ENCODE measurements around the gene USP17L22. TPM values are rescaled to one million over a fixed set of nuclear protein-coding genes. Genes with fewer than 3 reads are reported as not detected.
"Not testable (repeated sequence)": the region's sequence is repeated elsewhere in the genome, so short reads cannot be mapped to it uniquely, and the experiment has no call there.

USP17L22 gene, protein sequence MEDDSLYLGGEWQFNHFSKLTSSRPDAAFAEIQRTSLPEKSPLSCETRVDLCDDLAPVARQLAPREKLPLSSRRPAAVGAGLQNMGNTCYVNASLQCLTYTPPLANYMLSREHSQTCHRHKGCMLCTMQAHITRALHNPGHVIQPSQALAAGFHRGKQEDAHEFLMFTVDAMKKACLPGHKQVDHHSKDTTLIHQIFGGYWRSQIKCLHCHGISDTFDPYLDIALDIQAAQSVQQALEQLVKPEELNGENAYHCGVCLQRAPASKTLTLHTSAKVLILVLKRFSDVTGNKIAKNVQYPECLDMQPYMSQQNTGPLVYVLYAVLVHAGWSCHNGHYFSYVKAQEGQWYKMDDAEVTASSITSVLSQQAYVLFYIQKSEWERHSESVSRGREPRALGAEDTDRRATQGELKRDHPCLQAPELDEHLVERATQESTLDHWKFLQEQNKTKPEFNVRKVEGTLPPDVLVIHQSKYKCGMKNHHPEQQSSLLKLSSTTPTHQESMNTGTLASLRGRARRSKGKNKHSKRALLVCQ
- total RNA-seq = not detected in 2 replicates

DNA sequence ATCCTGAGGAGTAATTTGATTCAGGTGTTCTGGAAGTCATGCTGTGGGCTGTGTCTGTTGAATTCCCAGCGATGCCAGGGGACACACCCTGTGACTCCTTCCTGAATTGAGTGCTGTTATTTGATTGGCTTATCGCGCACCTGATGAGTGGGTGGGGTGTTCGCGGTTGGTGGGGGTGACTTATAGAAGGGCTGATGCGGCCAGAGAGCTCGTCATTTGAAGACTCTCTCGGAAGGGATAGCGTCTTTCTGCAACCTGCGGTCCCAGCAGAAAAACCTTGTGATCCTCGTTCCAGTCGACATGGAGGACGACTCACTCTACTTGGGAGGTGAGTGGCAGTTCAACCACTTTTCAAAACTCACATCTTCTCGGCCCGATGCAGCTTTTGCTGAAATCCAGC, at the start of gene USP17L22:
USP17L22 (plus strand) TSS at position 301 of the 400 bp plus-strand sequence; CDS start at position 301, 0 bp downstream.
- H3K4me1 Mint-ChIP-seq (ENCODE audit: low read depth); DNase-seq (ENCODE audit: low spot score); H3K4me3 Mint-ChIP-seq; H3K27ac Mint-ChIP-seq; intact Hi-C loops (cut with micrococcal nuclease); H3K27me3 Mint-ChIP-seq (ENCODE audit: insufficient read depth); H3K9me3 Mint-ChIP-seq; H3K36me3 Mint-ChIP-seq (ENCODE audit: low read depth): not testable (repeated sequence)

DNA sequence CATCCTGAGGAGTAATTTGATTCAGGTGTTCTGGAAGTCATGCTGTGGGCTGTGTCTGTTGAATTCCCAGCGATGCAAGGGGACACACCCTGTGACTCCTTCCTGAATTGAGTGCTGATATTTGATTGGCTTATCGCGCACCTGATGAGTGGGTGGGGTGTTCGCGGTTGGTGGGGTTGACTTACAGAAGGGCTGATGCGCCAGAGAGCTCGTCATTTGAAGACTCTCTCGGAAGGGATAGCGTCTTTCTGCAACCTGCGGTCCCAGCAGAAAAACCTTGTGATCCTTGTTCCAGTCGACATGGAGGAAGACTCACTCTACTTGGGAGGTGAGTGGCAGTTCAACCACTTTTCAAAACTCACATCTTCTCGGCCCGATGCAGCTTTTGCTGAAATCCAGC, 47.6 kb upstream of the USP17L22 start, which contains the start of gene USP17L12:
USP17L12 (plus strand) TSS at position 301 of the 400 bp plus-strand sequence; CDS start at position 301, 0 bp downstream.
- not testable (repeated sequence) for H3K27ac Mint-ChIP-seq

DNA sequence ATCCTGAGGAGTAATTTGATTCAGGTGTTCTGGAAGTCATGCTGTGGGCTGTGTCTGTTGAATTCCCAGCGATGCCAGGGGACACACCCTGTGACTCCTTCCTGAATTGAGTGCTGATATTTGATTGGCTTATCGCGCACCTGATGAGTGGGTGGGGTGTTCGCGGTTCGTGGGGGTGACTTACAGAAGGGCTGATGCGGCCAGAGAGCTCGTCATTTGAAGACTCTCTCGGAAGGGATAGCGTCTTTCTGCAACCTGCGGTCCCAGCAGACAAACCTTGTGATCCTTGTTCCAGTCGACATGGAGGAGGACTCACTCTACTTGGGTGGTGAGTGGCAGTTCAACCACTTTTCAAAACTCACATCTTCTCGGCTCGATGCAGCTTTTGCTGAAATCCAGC, 42.8 kb upstream of the USP17L22 start, which contains the start of gene USP17L13:
USP17L13 (plus strand) TSS at position 301 of the 400 bp plus-strand sequence; CDS start at position 301, 0 bp downstream.
- intact Hi-C loops (cut with micrococcal nuclease); H3K36me3 Mint-ChIP-seq (ENCODE audit: low read depth); H3K27me3 Mint-ChIP-seq (ENCODE audit: insufficient read depth); DNase-seq (ENCODE audit: low spot score); H3K27ac Mint-ChIP-seq; H3K4me3 Mint-ChIP-seq; H3K4me1 Mint-ChIP-seq (ENCODE audit: low read depth); H3K9me3 Mint-ChIP-seq: not testable (repeated sequence)

More for the DNA sequence above, 47.6 kb upstream of the USP17L22 start, which contains the start of gene USP17L12:
- H3K4me3 Mint-ChIP-seq; H3K4me1 Mint-ChIP-seq (ENCODE audit: low read depth); H3K9me3 Mint-ChIP-seq; H3K36me3 Mint-ChIP-seq (ENCODE audit: low read depth); DNase-seq (ENCODE audit: low spot score); H3K27me3 Mint-ChIP-seq (ENCODE audit: insufficient read depth); intact Hi-C loops (cut with micrococcal nuclease): not testable (repeated sequence)

DNA sequence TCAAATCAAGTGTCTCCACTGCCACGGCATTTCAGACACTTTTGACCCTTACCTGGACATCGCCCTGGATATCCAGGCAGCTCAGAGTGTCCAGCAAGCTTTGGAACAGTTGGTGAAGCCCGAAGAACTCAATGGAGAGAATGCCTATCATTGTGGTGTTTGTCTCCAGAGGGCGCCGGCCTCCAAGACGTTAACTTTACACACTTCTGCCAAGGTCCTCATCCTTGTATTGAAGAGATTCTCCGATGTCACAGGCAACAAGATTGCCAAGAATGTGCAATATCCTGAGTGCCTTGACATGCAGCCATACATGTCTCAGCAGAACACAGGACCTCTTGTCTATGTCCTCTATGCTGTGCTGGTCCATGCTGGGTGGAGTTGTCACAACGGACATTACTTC, 37.2 kb upstream of the USP17L22 start:
- intact Hi-C loops (cut with micrococcal nuclease); H3K36me3 Mint-ChIP-seq (ENCODE audit: low read depth); H3K4me3 Mint-ChIP-seq; H3K27me3 Mint-ChIP-seq (ENCODE audit: insufficient read depth); H3K27ac Mint-ChIP-seq; H3K9me3 Mint-ChIP-seq; H3K4me1 Mint-ChIP-seq (ENCODE audit: low read depth): not testable (repeated sequence)
- peak; percentile 0 for DNase-seq (ENCODE audit: low spot score)

DNA sequence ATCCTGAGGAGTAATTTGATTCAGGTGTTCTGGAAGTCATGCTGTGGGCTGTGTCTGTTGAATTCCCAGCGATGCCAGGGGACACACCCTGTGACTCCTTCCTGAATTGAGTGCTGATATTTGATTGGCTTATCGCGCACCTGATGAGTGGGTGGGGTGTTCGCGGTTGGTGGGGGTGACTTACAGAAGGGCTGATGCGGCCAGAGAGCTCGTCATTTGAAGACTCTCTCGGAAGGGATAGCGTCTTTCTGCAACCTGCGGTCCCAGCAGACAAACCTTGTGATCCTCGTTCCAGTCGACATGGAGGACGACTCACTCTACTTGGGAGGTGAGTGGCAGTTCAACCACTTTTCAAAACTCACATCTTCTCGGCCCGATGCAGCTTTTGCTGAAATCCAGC, 33.3 kb upstream of the USP17L22 start, which contains the start of gene USP17L15:
USP17L15 (plus strand) TSS at position 301 of the 400 bp plus-strand sequence; CDS start at position 301, 0 bp downstream.
- H3K4me1 Mint-ChIP-seq (ENCODE audit: low read depth); H3K9me3 Mint-ChIP-seq; H3K4me3 Mint-ChIP-seq; H3K36me3 Mint-ChIP-seq (ENCODE audit: low read depth); DNase-seq (ENCODE audit: low spot score); H3K27me3 Mint-ChIP-seq (ENCODE audit: insufficient read depth); intact Hi-C loops (cut with micrococcal nuclease); H3K27ac Mint-ChIP-seq: not testable (repeated sequence)

DNA sequence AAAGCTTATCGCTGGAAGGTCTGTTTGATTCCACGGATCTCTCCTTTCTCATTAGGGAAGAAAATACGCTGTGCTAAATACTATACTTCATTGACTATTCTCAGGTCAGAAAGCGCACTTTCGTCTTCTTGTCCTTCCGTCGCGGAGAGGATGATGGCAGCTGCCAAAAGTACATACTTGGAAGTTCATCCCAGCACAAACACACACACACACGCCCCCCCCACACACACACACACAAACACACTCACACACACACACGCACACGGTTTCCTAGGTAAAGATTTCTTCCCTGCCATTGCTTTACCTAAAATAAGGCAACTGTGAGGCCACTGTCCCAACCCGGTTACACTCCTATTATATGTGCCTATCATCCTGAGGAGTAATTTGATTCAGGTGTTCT, 29.0 kb upstream of the USP17L22 start:
- H3K4me1 Mint-ChIP-seq (ENCODE audit: low read depth); intact Hi-C loops (cut with micrococcal nuclease); H3K4me3 Mint-ChIP-seq; H3K27me3 Mint-ChIP-seq (ENCODE audit: insufficient read depth); H3K9me3 Mint-ChIP-seq; H3K36me3 Mint-ChIP-seq (ENCODE audit: low read depth); DNase-seq (ENCODE audit: low spot score); H3K27ac Mint-ChIP-seq: not testable (repeated sequence)

DNA sequence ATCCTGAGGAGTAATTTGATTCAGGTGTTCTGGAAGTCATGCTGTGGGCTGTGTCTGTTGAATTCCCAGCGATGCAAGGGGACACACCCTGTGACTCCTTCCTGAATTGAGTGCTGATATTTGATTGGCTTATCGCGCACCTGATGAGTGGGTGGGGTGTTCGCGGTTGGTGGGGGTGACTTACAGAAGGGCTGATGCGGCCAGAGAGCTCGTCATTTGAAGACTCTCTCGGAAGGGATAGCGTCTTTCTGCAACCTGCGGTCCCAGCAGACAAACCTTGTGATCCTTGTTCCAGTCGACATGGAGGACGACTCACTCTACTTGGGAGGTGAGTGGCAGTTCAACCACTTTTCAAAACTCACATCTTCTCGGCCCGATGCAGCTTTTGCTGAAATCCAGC, 23.8 kb upstream of the USP17L22 start, which contains the start of gene USP17L17:
USP17L17 (plus strand) TSS at position 301 of the 400 bp plus-strand sequence; CDS start at position 301, 0 bp downstream.
- H3K27me3 Mint-ChIP-seq (ENCODE audit: insufficient read depth); H3K36me3 Mint-ChIP-seq (ENCODE audit: low read depth); intact Hi-C loops (cut with micrococcal nuclease); DNase-seq (ENCODE audit: low spot score); H3K4me3 Mint-ChIP-seq; H3K27ac Mint-ChIP-seq; H3K9me3 Mint-ChIP-seq; H3K4me1 Mint-ChIP-seq (ENCODE audit: low read depth): not testable (repeated sequence)

DNA sequence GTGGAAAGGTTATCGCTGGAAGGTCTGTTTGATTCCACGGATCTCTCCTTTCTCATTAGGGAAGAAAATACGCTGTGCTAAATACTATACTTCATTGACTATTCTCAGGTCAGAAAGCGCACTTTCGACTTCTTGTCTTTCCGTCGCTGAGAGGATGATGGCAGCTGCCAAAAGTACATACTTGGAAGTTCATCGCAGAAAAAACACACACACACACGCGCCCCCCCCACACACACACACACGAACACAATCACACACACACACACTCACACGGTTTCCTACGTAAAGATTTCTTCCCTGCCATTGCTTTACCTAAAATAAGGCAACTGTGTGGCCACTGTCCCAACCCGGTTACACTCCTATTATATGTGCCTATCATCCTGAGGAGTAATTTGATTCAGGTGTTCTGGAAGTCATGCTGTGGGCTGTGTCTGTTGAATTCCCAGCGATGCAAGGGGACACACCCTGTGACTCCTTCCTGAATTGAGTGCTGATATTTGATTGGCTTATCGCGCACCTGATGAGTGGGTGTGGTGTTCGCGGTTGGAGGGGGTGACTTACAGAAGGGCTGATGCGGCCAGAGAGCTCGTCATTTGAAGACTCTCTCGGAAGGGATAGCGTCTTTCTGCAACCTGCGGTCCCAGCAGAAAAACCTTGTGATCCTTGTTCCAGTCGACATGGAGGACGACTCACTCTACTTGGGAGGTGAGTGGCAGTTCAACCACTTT, 19.3 kb upstream of the USP17L22 start, which contains the start of gene USP17L18:
USP17L18 (plus strand) TSS at position 678 of the 728 bp plus-strand sequence; CDS start at position 678, 0 bp downstream.
- H3K4me3 Mint-ChIP-seq; H3K36me3 Mint-ChIP-seq (ENCODE audit: low read depth); DNase-seq (ENCODE audit: low spot score); H3K27me3 Mint-ChIP-seq (ENCODE audit: insufficient read depth); H3K4me1 Mint-ChIP-seq (ENCODE audit: low read depth); intact Hi-C loops (cut with micrococcal nuclease); H3K9me3 Mint-ChIP-seq; H3K27ac Mint-ChIP-seq: not testable (repeated sequence)

DNA sequence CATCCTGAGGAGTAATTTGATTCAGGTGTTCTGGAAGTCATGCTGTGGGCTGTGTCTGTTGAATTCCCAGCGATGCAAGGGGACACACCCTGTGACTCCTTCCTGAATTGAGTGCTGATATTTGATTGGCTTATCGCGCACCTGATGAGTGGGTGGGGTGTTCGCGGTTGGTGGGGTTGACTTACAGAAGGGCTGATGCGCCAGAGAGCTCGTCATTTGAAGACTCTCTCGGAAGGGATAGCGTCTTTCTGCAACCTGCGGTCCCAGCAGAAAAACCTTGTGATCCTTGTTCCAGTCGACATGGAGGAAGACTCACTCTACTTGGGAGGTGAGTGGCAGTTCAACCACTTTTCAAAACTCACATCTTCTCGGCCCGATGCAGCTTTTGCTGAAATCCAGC, 14.3 kb upstream of the USP17L22 start, which contains the start of gene USP17L19:
USP17L19 (plus strand) TSS at position 301 of the 400 bp plus-strand sequence; CDS start at position 301, 0 bp downstream.
- H3K4me3 Mint-ChIP-seq; intact Hi-C loops (cut with micrococcal nuclease); H3K36me3 Mint-ChIP-seq (ENCODE audit: low read depth); DNase-seq (ENCODE audit: low spot score); H3K27me3 Mint-ChIP-seq (ENCODE audit: insufficient read depth); H3K27ac Mint-ChIP-seq; H3K9me3 Mint-ChIP-seq; H3K4me1 Mint-ChIP-seq (ENCODE audit: low read depth): not testable (repeated sequence)

DNA sequence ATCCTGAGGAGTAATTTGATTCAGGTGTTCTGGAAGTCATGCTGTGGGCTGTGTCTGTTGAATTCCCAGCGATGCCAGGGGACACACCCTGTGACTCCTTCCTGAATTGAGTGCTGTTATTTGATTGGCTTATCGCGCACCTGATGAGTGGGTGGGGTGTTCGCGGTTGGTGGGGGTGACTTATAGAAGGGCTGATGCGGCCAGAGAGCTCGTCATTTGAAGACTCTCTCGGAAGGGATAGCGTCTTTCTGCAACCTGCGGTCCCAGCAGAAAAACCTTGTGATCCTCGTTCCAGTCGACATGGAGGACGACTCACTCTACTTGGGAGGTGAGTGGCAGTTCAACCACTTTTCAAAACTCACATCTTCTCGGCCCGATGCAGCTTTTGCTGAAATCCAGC, 9.6 kb upstream of the USP17L22 start, which contains the start of gene USP17L20:
USP17L20 (plus strand) TSS at position 301 of the 400 bp plus-strand sequence; CDS start at position 301, 0 bp downstream.
- H3K9me3 Mint-ChIP-seq; DNase-seq (ENCODE audit: low spot score); H3K36me3 Mint-ChIP-seq (ENCODE audit: low read depth); H3K27me3 Mint-ChIP-seq (ENCODE audit: insufficient read depth); intact Hi-C loops (cut with micrococcal nuclease); H3K4me1 Mint-ChIP-seq (ENCODE audit: low read depth); H3K27ac Mint-ChIP-seq; H3K4me3 Mint-ChIP-seq: not testable (repeated sequence)

DNA sequence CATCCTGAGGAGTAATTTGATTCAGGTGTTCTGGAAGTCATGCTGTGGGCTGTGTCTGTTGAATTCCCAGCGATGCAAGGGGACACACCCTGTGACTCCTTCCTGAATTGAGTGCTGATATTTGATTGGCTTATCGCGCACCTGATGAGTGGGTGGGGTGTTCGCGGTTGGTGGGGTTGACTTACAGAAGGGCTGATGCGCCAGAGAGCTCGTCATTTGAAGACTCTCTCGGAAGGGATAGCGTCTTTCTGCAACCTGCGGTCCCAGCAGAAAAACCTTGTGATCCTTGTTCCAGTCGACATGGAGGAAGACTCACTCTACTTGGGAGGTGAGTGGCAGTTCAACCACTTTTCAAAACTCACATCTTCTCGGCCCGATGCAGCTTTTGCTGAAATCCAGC, 4.8 kb upstream of the USP17L22 start, which contains the start of gene USP17L21:
USP17L21 (plus strand) TSS at position 301 of the 400 bp plus-strand sequence; CDS start at position 301, 0 bp downstream.
- H3K27ac Mint-ChIP-seq; DNase-seq (ENCODE audit: low spot score); H3K4me3 Mint-ChIP-seq; H3K27me3 Mint-ChIP-seq (ENCODE audit: insufficient read depth); H3K36me3 Mint-ChIP-seq (ENCODE audit: low read depth); intact Hi-C loops (cut with micrococcal nuclease); H3K4me1 Mint-ChIP-seq (ENCODE audit: low read depth); H3K9me3 Mint-ChIP-seq: not testable (repeated sequence)

DNA sequence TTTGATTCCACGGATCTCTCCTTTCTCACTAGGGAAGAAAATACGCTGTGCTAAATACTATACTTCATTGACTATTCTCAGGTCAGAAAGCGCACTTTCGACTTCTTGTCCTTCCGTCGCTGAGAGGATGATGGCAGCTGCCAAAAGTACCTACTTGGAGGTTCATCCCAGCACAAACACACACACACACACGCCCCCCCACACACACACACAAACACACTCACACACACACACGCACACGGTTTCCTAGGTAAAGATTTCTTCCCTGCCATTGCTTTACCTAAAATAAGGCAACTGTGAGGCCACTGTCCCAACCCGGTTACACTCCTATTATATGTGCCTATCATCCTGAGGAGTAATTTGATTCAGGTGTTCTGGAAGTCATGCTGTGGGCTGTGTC, 4.3 kb downstream of the USP17L22 start:
- H3K4me1 Mint-ChIP-seq (ENCODE audit: low read depth); H3K9me3 Mint-ChIP-seq; H3K36me3 Mint-ChIP-seq (ENCODE audit: low read depth); H3K4me3 Mint-ChIP-seq; H3K27me3 Mint-ChIP-seq (ENCODE audit: insufficient read depth); H3K27ac Mint-ChIP-seq; intact Hi-C loops (cut with micrococcal nuclease): not testable (repeated sequence)
- DNase-seq (ENCODE audit: low spot score) = peak; percentile 1
